Activated naive CD8-positive, alpha-beta T cell treated with anti-CD3 and anti-CD28 coated beads for 36 hours (primary cell): ENCODE data around the gene DTD1. TPM values are rescaled to one million over a fixed set of nuclear protein-coding genes. Genes with fewer than 3 reads are reported as not detected.
"Not testable (repeated sequence)": the region's sequence is repeated elsewhere in the genome, so short reads cannot be mapped to it uniquely, and the experiment has no call there.

Source experiments
- DNase-seq: peaks from one replicate; pipeline ENCODE4 v3.0.0; 2021
- H3K27ac Mint-ChIP-seq: one replicate; pipeline ENCODE4 v1.8.0; 2022; ENCODE audit warnings: mild to moderate bottlenecking, moderate library complexity, mixed read lengths
- H3K27me3 Mint-ChIP-seq: one replicate; pipeline ENCODE4 v1.8.0; 2022; ENCODE audit warnings: mild to moderate bottlenecking, mixed read lengths
- H3K36me3 Mint-ChIP-seq: one replicate; pipeline ENCODE4 v1.8.0; 2021; ENCODE audit warnings: mild to moderate bottlenecking, mixed read lengths
- H3K4me1 Mint-ChIP-seq: one replicate; pipeline ENCODE4 v1.8.0; 2021; ENCODE audit warnings: mixed read lengths
- H3K4me3 Mint-ChIP-seq: one replicate; pipeline ENCODE4 v1.8.0; 2022; ENCODE audit warnings: mild to moderate bottlenecking, moderate library complexity, mixed read lengths
- H3K9me3 Mint-ChIP-seq: one replicate; pipeline ENCODE4 v1.8.0; 2022; ENCODE audit warnings: mixed read lengths
- total RNA-seq, 2 experiments: library from RNA; stranded (reverse); gene quantifications; one replicate each; pipeline ENCODE4 v1.2.3, GENCODE V29; 2021

DTD1 gene
- total RNA-seq, 2 experiments from 2014 or later, result 48.4 to 52.5 TPM

- H3K27me3 Mint-ChIP-seq, result no peaks in the 10 kb centered on the region
- H3K27ac Mint-ChIP-seq, result no peak overlapping the region
- no peak overlapping the region for H3K4me3 Mint-ChIP-seq
- H3K4me1 Mint-ChIP-seq, result peaks cover 7% of the 10 kb centered on the region
- no peaks in the 10 kb centered on the region for H3K9me3 Mint-ChIP-seq
- peaks cover 20% of the 10 kb centered on the region for H3K36me3 Mint-ChIP-seq
- DNase-seq, result no peak
Observed at GRCh38 chr20:18749528-18749927, 161.7 kb downstream of the DTD1 start.

DNA sequence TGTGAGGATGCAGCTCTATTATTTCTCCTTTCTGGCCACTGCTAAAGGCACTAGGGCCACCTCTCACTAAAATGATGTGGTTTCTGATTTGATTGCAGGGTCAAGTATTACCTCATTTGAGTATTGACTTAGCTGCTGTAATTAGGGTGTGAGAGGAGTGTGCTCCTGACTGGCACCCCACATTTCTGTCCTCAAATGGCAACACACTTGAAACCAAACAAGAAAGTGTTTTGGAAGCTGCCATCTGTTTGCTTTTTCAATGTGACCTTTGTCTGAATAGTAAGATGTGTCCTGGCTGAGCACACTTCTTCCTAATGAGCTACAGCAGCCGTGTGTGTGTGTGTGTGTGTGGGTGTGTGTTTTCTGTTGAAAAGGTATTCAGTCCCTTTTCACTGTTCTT, 162.9 kb downstream of the DTD1 start:
- Mint-ChIP-seq H3K27me3 (no peaks in the 10 kb centered on the region), H3K9me3 (no peaks in the 10 kb centered on the region), H3K27ac (no peak overlapping the region), H3K4me3 (no peak overlapping the region), H3K36me3 (peaks cover 17% of the 10 kb centered on the region), H3K4me1 (peaks cover 8% of the 10 kb centered on the region)
- no peak for DNase-seq

GRCh38 chr20:18754030-18754652, 166.3 kb downstream of the DTD1 start:
- peaks cover 21% of the 10 kb centered on the region for H3K36me3 Mint-ChIP-seq
- H3K27ac Mint-ChIP-seq, result no peak overlapping the region
- DNase-seq, result no peak
- no peak overlapping the region for H3K4me3 Mint-ChIP-seq
- H3K9me3 Mint-ChIP-seq, result peaks cover 9% of the 10 kb centered on the region
- H3K27me3 Mint-ChIP-seq, result no peaks in the 10 kb centered on the region
- H3K4me1 Mint-ChIP-seq, result peaks cover 11% of the 10 kb centered on the region

DNA sequence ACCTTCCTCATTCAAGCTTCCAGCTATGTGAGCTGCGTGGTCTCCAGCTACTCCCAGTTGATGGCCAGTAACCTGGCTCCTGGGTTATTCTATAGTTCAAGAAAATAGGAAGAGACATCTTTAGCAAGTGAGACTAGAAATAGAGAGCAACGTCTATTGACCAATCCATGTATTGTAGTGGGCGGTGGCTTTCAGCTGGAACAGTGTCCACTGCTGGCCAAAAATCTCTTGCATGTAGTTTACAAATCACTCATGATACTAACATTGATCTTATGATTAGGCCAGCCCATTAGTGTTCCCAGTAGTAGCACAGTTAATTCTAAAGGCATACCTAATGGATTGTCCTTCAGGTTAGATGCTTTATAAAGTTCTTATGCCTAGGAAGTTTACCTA, 166.8 kb downstream of the DTD1 start:
- no peak overlapping the region for H3K27ac Mint-ChIP-seq
- peaks cover 11% of the 10 kb centered on the region for H3K4me1 Mint-ChIP-seq
- H3K27me3 Mint-ChIP-seq, result no peaks in the 10 kb centered on the region
- no peak overlapping the region for H3K4me3 Mint-ChIP-seq
- no peak for DNase-seq
- peaks cover 24% of the 10 kb centered on the region for H3K36me3 Mint-ChIP-seq
- peaks cover 11% of the 10 kb centered on the region for H3K9me3 Mint-ChIP-seq

- H3K27me3 Mint-ChIP-seq, result not testable (repeated sequence)
Observed at GRCh38 chr20:18760852-18761251, 173.0 kb downstream of the DTD1 start.

DNA sequence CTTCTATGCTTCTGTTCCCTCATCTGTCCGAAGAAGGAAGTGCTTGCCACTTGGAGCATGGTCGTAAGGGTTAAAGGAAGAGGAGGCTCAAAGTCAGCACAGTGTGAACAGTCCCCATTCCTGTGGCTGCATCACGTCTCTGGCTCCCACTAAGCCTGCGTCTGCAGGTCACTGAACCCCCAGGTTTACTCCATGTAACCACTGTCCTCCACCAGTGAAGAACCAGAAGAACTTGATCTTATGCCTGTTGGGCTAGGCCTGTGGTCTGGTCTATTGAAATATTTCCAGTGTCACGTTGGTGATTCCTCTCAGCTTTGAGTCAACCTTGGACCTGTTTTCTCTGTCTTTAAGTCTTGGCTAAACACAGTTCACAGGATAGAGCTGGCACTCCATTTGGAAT, 179.8 kb downstream of the DTD1 start:
- Mint-ChIP-seq H3K36me3 (peaks cover 12% of the 10 kb centered on the region), H3K4me3 (no peak overlapping the region), H3K4me1 (no peaks in the 10 kb centered on the region), H3K9me3 (peaks cover 1% of the 10 kb centered on the region), H3K27ac (no peak overlapping the region), H3K27me3 (no peaks in the 10 kb centered on the region)
- DNase-seq, result no peak

More at GRCh38 chr20:18760852-18761251, 173.0 kb downstream of the DTD1 start:
- H3K4me1 Mint-ChIP-seq, H3K27ac Mint-ChIP-seq, H3K4me3 Mint-ChIP-seq, DNase-seq: not testable (repeated sequence)
- peaks cover 33% of the 10 kb centered on the region for H3K36me3 Mint-ChIP-seq
- peaks cover 20% of the 10 kb centered on the region for H3K9me3 Mint-ChIP-seq

DNA sequence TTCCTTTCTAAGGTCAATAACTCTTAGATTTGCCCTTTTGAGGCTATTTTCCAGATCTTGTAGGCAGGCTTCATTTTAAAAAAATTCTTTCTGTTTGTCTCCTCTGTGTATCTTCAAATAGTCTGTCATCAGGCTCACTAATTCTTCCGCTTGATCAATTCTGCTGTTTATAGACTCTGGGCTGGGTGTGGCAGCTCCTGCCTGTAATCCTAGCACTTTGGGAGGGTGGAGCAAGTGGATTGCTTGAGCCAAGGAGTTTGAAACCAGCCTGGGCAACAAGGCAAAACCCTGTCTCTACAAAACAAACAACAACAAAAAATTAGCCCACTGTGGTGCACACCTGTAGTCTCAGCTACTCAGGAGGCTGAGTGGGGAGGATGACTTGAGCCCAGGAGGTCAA, 185.7 kb downstream of the DTD1 start:
- no peak for DNase-seq
- peaks cover 13% of the 10 kb centered on the region for H3K27me3 Mint-ChIP-seq
- H3K36me3 Mint-ChIP-seq, result no peaks in the 10 kb centered on the region
- no peak overlapping the region for H3K27ac Mint-ChIP-seq
- no peak overlapping the region for H3K4me3 Mint-ChIP-seq
- no peaks in the 10 kb centered on the region for H3K9me3 Mint-ChIP-seq
- no peaks in the 10 kb centered on the region for H3K4me1 Mint-ChIP-seq

- Mint-ChIP-seq H3K27me3 (peaks cover 13% of the 10 kb centered on the region), H3K4me3 (no peak overlapping the region), H3K9me3 (no peaks in the 10 kb centered on the region), H3K36me3 (no peaks in the 10 kb centered on the region), H3K4me1 (no peaks in the 10 kb centered on the region), H3K27ac (no peak overlapping the region)
- DNase-seq, result no peak
Observed at GRCh38 chr20:18774207-18774606, 186.4 kb downstream of the DTD1 start.

GRCh38 chr20:18775633-18776032, 187.8 kb downstream of the DTD1 start:
- Mint-ChIP-seq H3K27me3 (peaks cover 13% of the 10 kb centered on the region), H3K4me3 (no peak overlapping the region), H3K4me1 (no peaks in the 10 kb centered on the region), H3K27ac (no peak overlapping the region), H3K36me3 (no peaks in the 10 kb centered on the region), H3K9me3 (no peaks in the 10 kb centered on the region)
- no peak for DNase-seq

- no peak for DNase-seq
- no peaks in the 10 kb centered on the region for H3K9me3 Mint-ChIP-seq
- no peaks in the 10 kb centered on the region for H3K4me1 Mint-ChIP-seq
- H3K27me3 Mint-ChIP-seq, result peaks cover 5% of the 10 kb centered on the region
- no peak overlapping the region for H3K4me3 Mint-ChIP-seq
- no peak overlapping the region for H3K27ac Mint-ChIP-seq
- no peaks in the 10 kb centered on the region for H3K36me3 Mint-ChIP-seq
Observed at GRCh38 chr20:18778690-18779392, 191.0 kb downstream of the DTD1 start.

DNA sequence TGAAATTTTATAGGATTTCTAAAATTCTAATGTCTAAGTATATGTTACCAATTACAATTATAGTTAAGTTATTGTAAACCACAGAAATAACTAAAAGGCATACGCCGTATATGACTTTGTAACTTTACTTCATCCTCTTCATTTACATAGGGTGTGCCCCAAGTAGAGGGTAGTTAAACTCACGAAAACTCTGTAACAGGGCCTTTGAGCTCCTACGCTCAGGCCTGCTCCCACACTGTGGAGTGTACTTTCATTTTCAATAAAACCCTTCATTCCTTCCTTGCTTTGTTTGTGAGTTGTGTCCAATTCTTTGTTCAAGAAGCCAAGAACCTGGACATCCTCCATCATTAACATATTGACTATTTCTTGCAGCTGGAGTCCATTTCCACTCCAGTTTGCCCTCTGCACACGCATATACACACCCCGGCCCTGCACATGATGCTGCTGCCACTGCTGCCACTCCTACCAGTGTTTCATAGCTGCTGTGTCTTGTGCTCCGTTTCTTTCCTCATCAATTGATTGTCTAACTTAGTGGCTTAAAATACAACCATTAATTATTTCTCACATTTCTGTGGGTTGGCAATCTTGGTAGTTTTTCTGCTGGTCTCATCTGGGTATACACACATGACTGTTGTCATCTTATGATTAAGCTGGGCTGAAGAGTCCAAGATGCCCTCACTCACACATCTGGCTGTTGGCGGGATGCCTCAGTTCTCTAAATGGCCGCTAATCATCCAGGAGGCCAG, 192.7 kb downstream of the DTD1 start:
- DNase-seq, result no peak
- H3K4me1 Mint-ChIP-seq, result no peaks in the 10 kb centered on the region
- no peak overlapping the region for H3K4me3 Mint-ChIP-seq
- no peak overlapping the region for H3K27ac Mint-ChIP-seq
- H3K27me3 Mint-ChIP-seq, result peaks cover 5% of the 10 kb centered on the region
- no peaks in the 10 kb centered on the region for H3K36me3 Mint-ChIP-seq
- H3K9me3 Mint-ChIP-seq, result no peaks in the 10 kb centered on the region

DNA sequence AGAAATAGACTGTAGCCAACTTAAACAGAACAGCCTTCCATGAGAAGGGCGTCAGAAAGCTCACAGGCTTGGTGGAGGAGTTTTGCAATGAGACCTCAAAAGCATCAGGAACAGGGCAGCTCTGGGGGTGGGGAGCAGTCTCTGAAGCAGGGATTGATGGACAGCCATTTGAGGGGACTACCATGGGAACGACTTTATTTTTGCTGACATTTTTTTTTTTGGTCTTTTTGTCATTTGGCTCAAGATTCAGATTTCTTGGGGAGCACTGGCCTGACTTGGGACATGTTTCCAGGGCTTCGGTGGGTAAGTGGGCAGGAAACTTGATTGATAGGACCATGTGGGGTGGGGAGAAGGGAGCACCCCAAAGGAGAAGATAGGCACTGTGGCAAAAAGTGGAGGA, 193.7 kb downstream of the DTD1 start:
- H3K4me1 Mint-ChIP-seq, result no peaks in the 10 kb centered on the region
- peaks cover 8% of the 10 kb centered on the region for H3K27me3 Mint-ChIP-seq
- peaks cover under 1% of the 10 kb centered on the region for H3K36me3 Mint-ChIP-seq
- H3K9me3 Mint-ChIP-seq, result no peaks in the 10 kb centered on the region
- H3K4me3 Mint-ChIP-seq, result no peak overlapping the region
- no peak for DNase-seq
- no peak overlapping the region for H3K27ac Mint-ChIP-seq

DNA sequence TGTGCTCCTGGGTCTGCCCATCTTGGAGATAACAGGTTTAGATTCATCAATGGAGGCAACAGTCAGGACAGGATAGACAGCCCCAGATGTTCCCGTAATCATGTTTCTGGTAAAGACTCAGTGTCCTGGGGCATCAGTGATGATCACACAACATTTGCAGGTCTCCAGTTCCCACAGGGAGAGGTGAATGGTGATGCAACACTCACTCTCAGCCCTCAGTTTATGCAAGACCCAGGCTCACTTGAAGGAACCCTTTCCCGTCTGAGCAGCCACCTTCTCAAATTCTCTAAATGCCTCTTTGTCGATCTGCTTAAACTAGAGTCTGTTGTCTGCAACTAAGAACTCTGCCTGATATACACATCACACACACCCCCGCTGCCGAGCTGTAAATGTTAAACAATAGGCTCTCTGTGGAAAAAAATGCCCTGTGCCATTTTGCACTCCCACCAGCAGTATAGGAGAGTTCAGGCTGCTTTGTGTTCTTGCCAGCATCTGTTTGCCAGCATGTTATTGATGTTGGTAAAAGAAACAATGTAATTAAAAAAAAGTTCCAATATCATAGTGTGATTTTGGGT, 195.6 kb downstream of the DTD1 start:
- peaks cover 2% of the 10 kb centered on the region for H3K9me3 Mint-ChIP-seq
- H3K36me3 Mint-ChIP-seq, result peaks cover 2% of the 10 kb centered on the region
- peaks cover 8% of the 10 kb centered on the region for H3K27me3 Mint-ChIP-seq
- H3K4me1 Mint-ChIP-seq, result no peaks in the 10 kb centered on the region
- H3K4me3 Mint-ChIP-seq, result no peak overlapping the region
- no peak overlapping the region for H3K27ac Mint-ChIP-seq
- no peak for DNase-seq

GRCh38 chr20:18787046-18787445, 199.2 kb downstream of the DTD1 start:
- peaks cover 16% of the 10 kb centered on the region for H3K27me3 Mint-ChIP-seq
- H3K9me3 Mint-ChIP-seq, H3K4me3 Mint-ChIP-seq, H3K4me1 Mint-ChIP-seq, H3K27ac Mint-ChIP-seq, H3K36me3 Mint-ChIP-seq, DNase-seq: not testable (repeated sequence)

GRCh38 chr20:18788021-18788420, 200.2 kb downstream of the DTD1 start:
- H3K4me3 Mint-ChIP-seq, result no peak overlapping the region
- peaks cover 16% of the 10 kb centered on the region for H3K27me3 Mint-ChIP-seq
- H3K27ac Mint-ChIP-seq, result no peak overlapping the region

More at GRCh38 chr20:18788021-18788420, 200.2 kb downstream of the DTD1 start:
- DNase-seq, result no peak
- Mint-ChIP-seq H3K4me1 (no peaks in the 10 kb centered on the region), H3K36me3 (peaks cover 2% of the 10 kb centered on the region), H3K9me3 (peaks cover 2% of the 10 kb centered on the region)
